Coronary artery (tissue), 2 donors: ENCODE measurements around the gene NTNG2.
A peak's percentile ranks its signal among the peaks of the same experiment; 100 is the strongest.

Experiments used
- DNase-seq: peaks from one replicate; pipeline ENCODE4 v3.0.0-alpha.2; 2017; ENCODE audit warnings: low spot score
- H3K27ac ChIP-seq, 2 donors: fragments of 200-600 bp; sonication (generic); one replicate each; pipeline ENCODE4 v1.5.1; 2016 to 2019
- H3K4me3 ChIP-seq: fragments of 200-600 bp; sonication (generic); 2 replicates; pipeline ENCODE4 v1.5.1; 2016; ENCODE audit warnings: mild to moderate bottlenecking, moderate library complexity
- CTCF ChIP-seq: fragments of 200-600 bp; sonication (generic); IDR thresholded peaks from one replicate; pipeline ENCODE4 v1.5.1; 2019; ENCODE audit warnings: antibody characterized with exemption

Gene NTNG2

GRCh38 chr9:132231019-132231701, 69.3 kb downstream of the NTNG2 start:
- H3K4me3 ChIP-seq, result no peak overlapping the region
- DNase-seq, result no peak
- H3K27ac ChIP-seq, result no peak overlapping the region
- no peak for TF ChIP-seq CTCF

- no peak overlapping the region for H3K4me3 ChIP-seq
- no peak overlapping the region for H3K27ac ChIP-seq
- no peak for TF ChIP-seq CTCF
- no peak for DNase-seq
Measured at GRCh38 chr9:132232522-132232921, 70.7 kb downstream of the NTNG2 start.

- no peak for TF ChIP-seq CTCF
- no peak overlapping the region for H3K4me3 ChIP-seq
- H3K27ac ChIP-seq, result no peak overlapping the region
- no peak for DNase-seq
Measured at GRCh38 chr9:132233138-132233537, 71.3 kb downstream of the NTNG2 start.

GRCh38 chr9:132234535-132234934, 72.7 kb downstream of the NTNG2 start:
- DNase-seq, result no peak
- TF ChIP-seq CTCF, result no peak
- H3K27ac ChIP-seq, result no peak overlapping the region
- H3K4me3 ChIP-seq, result no peak overlapping the region

GRCh38 chr9:132235125-132235524, 73.3 kb downstream of the NTNG2 start:
- no peak for DNase-seq
- TF ChIP-seq CTCF, result no peak
- Histone ChIP-seq H3K27ac (no peak overlapping the region), H3K4me3 (no peak overlapping the region)

GRCh38 chr9:132235894-132236661, 74.2 kb downstream of the NTNG2 start:
- TF ChIP-seq CTCF, result peak; percentile 86
- no peak for DNase-seq
- Histone ChIP-seq H3K4me3 (no peak overlapping the region), H3K27ac (no peak overlapping the region)
